Left colon (tissue), 2 donors: ENCODE measurements around the gene ACOXL. TPM values are rescaled to one million over a fixed set of nuclear protein-coding genes. Genes with fewer than 3 reads are reported as not detected.
"Not testable (repeated sequence)": the region's sequence is repeated elsewhere in the genome, so short reads cannot be mapped to it uniquely, and the experiment has no call there.

ENCODE experiments used
- ATAC-seq: fragments of 200-7000 bp; cut with Tn5 transposase; one replicate; pipeline ENCODE4 v1.9.1; 2020; ENCODE audit warnings: mild to moderate bottlenecking, moderate library complexity
- DNase-seq, 2 donors: peaks; one replicate each; pipeline ENCODE4 v3.0.0-alpha.2; 2020
- intact Hi-C, 2 donors: fragments of 100-400 bp; cut with DNase I in 1 of 2; cut with micrococcal nuclease in 1 of 2; formaldehyde crosslinking; loops; one replicate each; pipeline versions ENCODE4 v1.11.2 to v1.14.0; 2022; cut with DNase I, micrococcal nuclease
- total RNA-seq, 2 donors: library from RNA; stranded (reverse); fragmentation: NEBNext Ultra II Directional; extraction: Animal tissue kit (Norgen Biotek cat#: 25700); gene quantifications; one replicate each; pipeline ENCODE4 v1.2.1, GENCODE V29; 2021
- donor health status: DM: no; HTN: no; CAD: no.
- donor health status: DM: yes; HTN: yes; CAD: no.

ACOXL gene
- total RNA-seq, 2 donors from 2014 or later: 0.42 to 0.82 TPM

- intact Hi-C loops: no loop called here
- DNase-seq (no peak), ATAC-seq (no peak)
Observed at GRCh38 chr2:110838657-110839384, 106.4 kb downstream of the ACOXL start.

- no peak for DNase-seq
- no peak for ATAC-seq
- intact Hi-C loops: no loop called here
Observed at GRCh38 chr2:110840508-110840907, 108.1 kb downstream of the ACOXL start.

GRCh38 chr2:110842048-110842447 lies 109.7 kb downstream of the ACOXL start:
- no peak for DNase-seq
- intact Hi-C loops: no loop called here
- no peak for ATAC-seq

- DNase-seq (no peak), ATAC-seq (no peak)
- intact Hi-C loops: no loop called here
Observed at GRCh38 chr2:110843496-110843895, 111.1 kb downstream of the ACOXL start.

GRCh38 chr2:110843959-110844510 lies 111.7 kb downstream of the ACOXL start:
- no peak for ATAC-seq
- DNase-seq: no peak
- intact Hi-C loops: no loop called here

GRCh38 chr2:110847651-110848050 lies 115.3 kb downstream of the ACOXL start:
- no peak for ATAC-seq
- no peak for DNase-seq
- intact Hi-C loops: no loop called here

GRCh38 chr2:110848071-110848470 lies 115.7 kb downstream of the ACOXL start:
- intact Hi-C loops: no loop called here
- ATAC-seq: no peak
- DNase-seq: no peak

- DNase-seq (no peak), ATAC-seq (no peak)
- intact Hi-C loops: no loop called here
Observed at GRCh38 chr2:110848519-110849030, 116.2 kb downstream of the ACOXL start.

- ATAC-seq: no peak
- no peak for DNase-seq
- intact Hi-C loops: no loop called here
Observed at GRCh38 chr2:110851531-110851930, 119.2 kb downstream of the ACOXL start.

- intact Hi-C loops: no loop called here
- no peak for ATAC-seq
- DNase-seq: no peak
Observed at GRCh38 chr2:110852051-110852450, 119.7 kb downstream of the ACOXL start.

- intact Hi-C loops: no loop called here
- ATAC-seq (no peak), DNase-seq (no peak)
Observed at GRCh38 chr2:110852541-110853263, 120.3 kb downstream of the ACOXL start.

- intact Hi-C loops: no loop called here
- DNase-seq (peak; percentile 38 to 63), ATAC-seq (peak; percentile 68)
Observed at GRCh38 chr2:110853516-110853915, 121.1 kb downstream of the ACOXL start.

- no peak for DNase-seq
- intact Hi-C loops: no loop called here
- no peak for ATAC-seq
Observed at GRCh38 chr2:110853948-110854347, 121.6 kb downstream of the ACOXL start.

GRCh38 chr2:110854355-110855081 lies 122.1 kb downstream of the ACOXL start:
- no peak for DNase-seq
- peak; percentile 57 for ATAC-seq
- intact Hi-C loops: no loop called here

GRCh38 chr2:110855841-110856240 lies 123.5 kb downstream of the ACOXL start:
- DNase-seq, intact Hi-C loops, ATAC-seq: not testable (repeated sequence)

GRCh38 chr2:110858135-110858725 lies 125.9 kb downstream of the ACOXL start:
- intact Hi-C loops: no loop called here
- DNase-seq (no peak), ATAC-seq (peak; percentile 54)

GRCh38 chr2:110858993-110859701 lies 126.8 kb downstream of the ACOXL start:
- DNase-seq (no peak), ATAC-seq (no peak)
- intact Hi-C loops: no loop called here

- ATAC-seq: no peak
- DNase-seq: no peak
- intact Hi-C loops: no loop called here
Observed at GRCh38 chr2:110860630-110861029, 128.3 kb downstream of the ACOXL start.
